T-helper 22 cell (primary cell): Measurements from ENCODE around the gene TKTL2.

Experiments
- DNase-seq: peaks from one replicate; pipeline ENCODE4 v3.0.0-alpha.2; 2020; ENCODE audit warnings: low read depth

The TKTL2 gene

GRCh38 chr4:163473576-163473975 lies at the start of gene TKTL2:
Gene TKTL2 (minus strand): TSS chr4:163473754. CDS start chr4:163473734, 20 bp downstream.
- no peak for DNase-seq

GRCh38 chr4:163515198-163515597 lies 41.6 kb upstream of the TKTL2 start:
- DNase-seq: no peak

GRCh38 chr4:163505374-163505773 lies 31.8 kb upstream of the TKTL2 start:
- no peak for DNase-seq

GRCh38 chr4:163500586-163500985 lies 27.0 kb upstream of the TKTL2 start:
- DNase-seq: no peak

- no peak for DNase-seq
Observed at GRCh38 chr4:163495900-163496299, 22.3 kb upstream of the TKTL2 start.

- peak; percentile 59 for DNase-seq
Observed at GRCh38 chr4:163494360-163495241, 21.0 kb upstream of the TKTL2 start, which contains the start of gene TMA16. Gene TMA16 (plus strand): TSS chr4:163494690. CDS start chr4:163494802, 112 bp downstream.

- no peak for DNase-seq
Observed at GRCh38 chr4:163493643-163494359, 20.2 kb upstream of the TKTL2 start.

- no peak for DNase-seq
Observed at GRCh38 chr4:163492951-163493504, 19.5 kb upstream of the TKTL2 start.

GRCh38 chr4:163489929-163490328 lies 16.4 kb upstream of the TKTL2 start:
- DNase-seq: no peak

GRCh38 chr4:163486321-163486720 lies 12.8 kb upstream of the TKTL2 start:
- no peak for DNase-seq

- DNase-seq: no peak
Observed at GRCh38 chr4:163485589-163485988, 12.0 kb upstream of the TKTL2 start.

- DNase-seq: peak; percentile 12
Observed at GRCh38 chr4:163484906-163485305, 11.4 kb upstream of the TKTL2 start.

GRCh38 chr4:163482190-163482589 lies 8.6 kb upstream of the TKTL2 start:
- DNase-seq: no peak

GRCh38 chr4:163476761-163477438 lies 3.3 kb upstream of the TKTL2 start:
- DNase-seq: no peak

GRCh38 chr4:163474027-163474426 lies 473 bp upstream of the TKTL2 start:
- no peak for DNase-seq

GRCh38 chr4:163473130-163473529 lies 424 bp downstream of the TKTL2 start:
- DNase-seq: no peak

- no peak for DNase-seq
Observed at GRCh38 chr4:163470391-163470790, 3.2 kb downstream of the TKTL2 start.

GRCh38 chr4:163467082-163467770 lies 6.3 kb downstream of the TKTL2 start:
- DNase-seq: no peak

GRCh38 chr4:163462556-163462955 lies 11.0 kb downstream of the TKTL2 start:
- no peak for DNase-seq

GRCh38 chr4:163448540-163449203 lies 24.9 kb downstream of the TKTL2 start:
- no peak for DNase-seq

- DNase-seq: no peak
Observed at GRCh38 chr4:163447481-163447880, 26.1 kb downstream of the TKTL2 start.
